Left hindlimb (tissue), 1 donor: Measurements from ENCODE around the gene CDHR1.

Experiments used
- DNase-seq: peaks from one replicate; pipeline ENCODE4 v3.0.0-alpha.2; 2018

Gene CDHR1

GRCh38 chr10:84235096-84235495 lies 40.8 kb downstream of the CDHR1 start:
- DNase-seq: no peak

GRCh38 chr10:84236807-84237198 lies 42.5 kb downstream of the CDHR1 start:
- DNase-seq: no peak

GRCh38 chr10:84237199-84238051 lies 43.1 kb downstream of the CDHR1 start:
- DNase-seq: no peak

DNA sequence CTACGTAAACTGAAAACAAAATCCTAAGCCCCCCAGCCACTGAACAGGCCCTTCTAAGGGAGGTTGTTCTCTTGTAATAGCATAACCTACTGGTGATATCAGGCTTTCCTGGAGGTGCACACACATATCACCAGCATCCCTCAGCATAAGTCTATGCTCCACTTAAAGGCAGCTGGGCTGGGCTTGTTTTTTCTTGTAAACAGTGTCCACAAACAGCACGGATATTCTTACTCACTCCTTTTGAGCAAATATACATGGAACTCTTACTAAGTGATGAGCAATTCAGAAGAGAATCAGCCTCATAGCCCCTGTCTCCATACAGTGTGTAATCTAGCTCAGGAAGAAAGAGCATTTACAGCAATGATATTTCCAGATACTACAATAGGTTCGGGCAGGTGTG lies 44.6 kb downstream of the CDHR1 start:
- DNase-seq: no peak

DNA sequence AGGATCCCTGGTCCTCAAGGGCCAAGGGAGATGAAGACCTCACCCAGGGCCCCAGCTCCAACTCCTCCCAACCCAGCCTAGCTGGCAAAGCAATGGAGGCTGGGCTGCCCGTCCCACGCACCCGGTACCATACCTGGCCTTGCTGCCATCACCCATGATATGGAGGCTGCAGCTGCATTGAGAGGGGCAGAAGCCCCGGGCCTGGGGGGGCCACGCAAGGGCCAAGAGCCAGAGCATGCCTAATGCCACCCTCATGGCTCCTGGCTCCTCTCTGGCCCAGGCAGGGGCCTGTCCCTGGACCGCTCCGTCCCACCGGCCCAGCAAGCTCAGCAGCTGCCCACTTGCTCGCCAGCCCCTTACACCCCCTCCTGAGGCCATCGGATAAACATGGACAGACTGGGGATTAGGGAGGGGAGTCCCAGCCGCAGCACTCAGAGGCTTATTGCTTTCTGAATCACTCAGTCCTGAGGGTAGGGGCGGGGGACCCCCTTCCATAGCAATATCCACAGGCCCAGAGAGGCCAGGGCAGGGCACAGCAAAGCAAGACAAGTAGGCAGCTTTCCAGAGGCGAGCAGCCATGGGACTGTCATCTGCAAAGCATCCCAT lies 47.0 kb downstream of the CDHR1 start, which contains the start of gene LRIT1:
LRIT1 (minus strand) TSS at position 362 of the 606 bp plus-strand sequence; CDS start at position 255, 107 bp downstream.
- DNase-seq: no peak

GRCh38 chr10:84243759-84244158 lies 49.4 kb downstream of the CDHR1 start:
- DNase-seq: no peak

DNA sequence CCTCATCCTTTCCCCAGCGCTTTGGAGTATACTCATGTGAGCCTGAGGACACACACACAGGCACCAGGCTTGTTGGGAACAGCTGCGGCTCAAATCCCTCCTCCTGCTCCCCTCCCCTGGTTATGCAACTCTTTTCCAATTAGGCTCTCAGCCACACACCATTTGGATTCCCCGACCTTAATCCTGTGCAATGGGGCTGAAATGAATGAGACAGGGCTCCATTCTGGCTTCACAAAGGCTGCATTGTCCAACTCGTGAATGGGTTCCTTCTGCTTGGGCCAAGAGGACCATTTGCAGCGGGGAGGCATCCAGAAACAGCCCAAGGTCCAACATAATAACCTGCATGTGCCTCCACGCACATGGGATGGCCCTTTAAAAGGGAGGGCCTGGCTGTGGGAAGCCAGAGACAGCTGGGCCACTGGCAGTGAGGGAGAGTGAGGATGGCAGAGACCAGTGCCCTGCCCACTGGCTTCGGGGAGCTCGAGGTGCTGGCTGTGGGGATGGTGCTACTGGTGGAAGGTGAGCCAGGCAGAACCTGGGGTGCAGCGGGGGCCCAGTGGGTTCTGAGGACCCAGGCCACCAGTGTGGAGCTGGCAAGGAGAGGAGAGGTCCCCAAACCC lies 50.4 kb downstream of the CDHR1 start, which contains the start of gene RGR:
RGR (plus strand) TSS at position 403 of the 620 bp plus-strand sequence; CDS start at position 441, 38 bp downstream.
- peak; percentile 73 for DNase-seq

DNA sequence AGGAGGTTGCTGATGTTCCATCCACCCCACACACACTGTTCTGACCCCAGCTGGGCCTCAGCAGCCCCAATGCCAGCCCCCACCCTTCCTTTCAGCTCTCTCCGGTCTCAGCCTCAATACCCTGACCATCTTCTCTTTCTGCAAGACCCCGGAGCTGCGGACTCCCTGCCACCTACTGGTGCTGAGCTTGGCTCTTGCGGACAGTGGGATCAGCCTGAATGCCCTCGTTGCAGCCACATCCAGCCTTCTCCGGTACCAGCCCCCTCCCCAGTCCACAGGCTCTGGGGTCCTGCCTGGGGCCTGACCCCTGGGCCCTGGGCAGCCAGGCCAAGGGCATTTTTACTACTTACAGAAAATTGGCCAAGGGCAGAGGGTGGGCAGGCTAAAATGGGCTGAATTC lies 53.2 kb downstream of the CDHR1 start:
- no peak for DNase-seq

GRCh38 chr10:84248794-84249193 lies 54.5 kb downstream of the CDHR1 start:
- no peak for DNase-seq

DNA sequence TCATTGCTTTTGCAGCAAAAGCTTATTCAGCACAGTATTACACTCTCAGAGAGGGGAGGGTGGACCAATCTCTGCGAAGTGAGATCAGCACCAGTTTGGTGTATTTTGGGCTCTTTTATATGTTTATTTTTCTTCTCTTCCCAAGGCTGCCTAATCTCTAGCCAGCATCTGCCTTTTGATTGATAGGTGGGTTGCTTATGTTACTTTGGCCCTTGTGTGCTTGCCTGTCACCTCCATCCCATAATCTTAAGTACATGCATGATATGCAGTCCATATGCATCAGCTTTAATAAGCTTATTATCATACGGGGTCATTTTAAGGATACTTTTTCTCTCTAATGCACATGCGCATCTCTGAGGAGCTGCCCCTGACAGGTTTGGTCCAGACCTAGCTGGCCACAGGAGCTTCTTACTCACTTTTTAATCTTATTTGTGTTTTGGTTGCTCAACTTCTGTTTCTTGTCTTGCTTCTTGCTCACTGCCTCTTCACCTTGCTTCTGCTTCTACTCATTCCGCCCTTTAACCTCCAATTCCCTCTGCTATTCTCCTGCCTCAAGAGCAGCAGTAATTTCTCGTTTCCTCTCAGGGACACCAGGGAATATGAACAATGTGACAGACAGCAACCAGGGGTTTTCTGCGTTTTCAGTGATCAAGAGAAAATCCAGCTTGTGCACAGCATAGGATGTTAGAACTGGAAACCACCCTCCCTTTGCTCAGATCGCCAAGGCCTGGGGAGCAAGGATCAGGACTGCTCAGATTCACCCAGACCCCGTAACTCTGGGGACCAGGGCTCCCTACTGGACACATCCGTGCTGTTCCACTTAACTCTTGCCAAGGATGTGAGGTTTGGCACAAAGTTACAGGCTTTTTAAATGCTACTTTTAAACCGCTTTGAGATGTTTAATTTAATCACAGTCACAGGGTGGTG lies 60.5 kb downstream of the CDHR1 start:
- DNase-seq: no peak

- DNase-seq: peak; percentile 50
Observed at GRCh38 chr10:84256510-84257342, 62.4 kb downstream of the CDHR1 start.

DNA sequence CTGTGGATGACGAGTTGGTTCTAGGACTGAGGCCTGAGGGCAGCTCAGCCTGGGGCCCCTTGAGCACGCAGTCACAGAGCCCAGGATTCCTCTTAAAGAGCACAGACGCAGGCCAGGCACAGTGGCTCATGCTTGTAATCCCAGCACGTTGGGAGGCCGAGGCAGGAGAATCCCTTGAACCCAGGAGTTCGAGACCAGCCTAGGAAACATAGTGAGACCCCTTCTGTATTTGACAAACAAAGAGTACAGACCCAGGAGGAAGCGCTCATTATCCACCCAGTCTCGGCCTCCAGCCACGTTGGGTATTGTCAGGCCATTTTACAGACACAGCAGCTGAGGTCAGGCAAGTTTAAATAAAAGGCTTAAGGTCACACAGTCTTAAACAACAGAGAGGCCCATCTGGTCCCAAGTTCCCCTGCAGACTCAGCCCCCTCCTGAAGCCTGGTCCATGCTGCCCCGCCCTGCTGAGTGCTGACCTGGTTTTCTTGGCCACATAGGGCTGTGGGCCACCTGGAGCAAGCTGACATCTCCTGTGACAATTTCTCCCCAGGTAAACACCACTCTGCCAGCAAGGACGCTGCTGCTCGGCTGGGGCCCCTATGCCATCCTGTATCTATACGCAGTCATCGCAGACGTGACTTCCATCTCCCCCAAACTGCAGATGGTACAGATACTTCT lies 63.1 kb downstream of the CDHR1 start:
- no peak for DNase-seq

GRCh38 chr10:84258034-84258695 lies 63.8 kb downstream of the CDHR1 start:
- no peak for DNase-seq

DNA sequence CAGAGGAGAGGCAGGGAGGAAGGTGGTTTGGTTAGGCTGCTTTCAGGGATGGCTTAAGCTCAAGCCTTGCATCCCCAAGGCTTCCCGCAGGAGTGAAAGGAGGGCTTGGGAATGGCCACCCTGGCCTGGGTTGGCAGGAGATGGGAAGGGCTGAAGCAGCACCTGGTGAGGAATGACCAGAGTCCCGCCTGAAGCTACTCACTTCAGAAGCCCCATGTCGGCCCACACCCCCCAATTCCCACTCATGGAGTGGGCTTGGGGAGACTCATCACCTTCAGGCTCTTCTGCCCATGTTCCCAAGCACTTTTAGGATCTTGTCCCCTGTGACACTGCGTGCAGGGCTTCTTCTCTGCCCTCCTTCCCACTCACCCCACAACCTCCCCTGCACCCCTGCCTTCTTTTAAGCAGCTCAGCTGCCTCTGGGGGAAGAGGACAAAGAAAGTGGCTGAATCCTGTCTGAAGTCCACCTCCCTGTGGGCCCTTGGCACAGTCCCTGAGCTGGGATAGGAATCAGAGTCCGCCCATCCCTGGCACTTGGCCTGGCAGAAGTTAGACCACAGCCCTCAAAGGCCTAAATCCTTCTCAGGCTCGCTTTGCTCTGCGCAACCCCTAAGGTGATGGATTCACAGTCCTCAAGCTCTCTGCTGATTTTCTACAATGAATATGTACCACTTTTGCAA lies 67.0 kb downstream of the CDHR1 start:
- no peak for DNase-seq

DNA sequence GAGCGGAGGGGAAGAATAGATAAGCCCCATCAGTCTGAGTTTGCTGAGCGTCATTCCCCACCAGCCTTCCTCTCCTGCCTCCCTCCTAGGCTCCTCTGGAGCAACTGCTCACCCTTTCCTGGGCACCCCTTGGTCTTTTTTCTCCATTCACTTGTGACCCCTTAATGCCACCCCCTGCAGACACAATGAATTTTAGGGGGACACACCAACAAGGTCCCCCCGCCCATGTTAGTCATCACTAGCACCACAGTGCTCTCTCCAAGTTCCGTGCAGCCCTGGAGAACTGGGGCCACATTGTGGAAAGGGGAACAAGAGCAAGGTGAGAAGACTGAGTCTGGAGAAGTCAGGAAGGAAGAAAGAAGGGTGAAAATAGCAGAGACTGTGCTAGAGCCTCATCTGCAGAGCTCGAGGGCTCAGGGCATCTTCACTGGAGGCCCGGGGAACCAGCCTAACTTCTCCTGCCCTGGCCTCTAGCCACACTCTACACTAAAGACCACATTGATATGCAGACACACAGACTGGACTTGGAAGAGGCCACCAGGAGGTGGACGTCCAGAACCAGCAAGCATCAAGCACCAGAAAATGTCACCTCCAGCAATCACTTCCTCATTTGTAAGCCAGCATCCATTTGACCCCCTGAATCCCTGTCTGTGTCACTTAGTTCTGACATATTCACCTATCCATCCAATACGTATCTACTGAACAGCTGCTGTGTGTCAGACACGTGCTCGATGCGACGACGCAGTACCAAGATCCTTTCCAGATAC lies 68.0 kb downstream of the CDHR1 start:
- DNase-seq: no peak

DNA sequence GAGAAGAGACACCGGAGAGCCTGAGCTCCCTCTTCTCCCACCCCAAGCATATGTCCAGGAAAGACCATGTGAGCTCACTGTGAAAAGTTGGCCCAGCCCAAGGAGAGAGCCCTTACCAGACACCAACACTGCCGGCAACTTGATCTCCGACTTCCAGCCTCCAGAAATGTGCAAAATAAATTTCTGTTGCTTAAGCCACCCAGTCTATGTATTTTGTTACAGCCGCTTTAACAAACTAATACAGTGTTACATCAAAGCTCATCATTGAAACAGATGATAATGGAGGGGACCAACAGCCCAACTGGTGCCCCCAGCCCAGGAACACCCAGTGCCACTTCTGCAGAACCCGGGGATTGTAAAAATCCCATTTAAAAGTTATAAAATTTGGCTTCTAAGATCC lies 69.4 kb downstream of the CDHR1 start:
- DNase-seq: no peak

GRCh38 chr10:84264611-84265141 lies 70.3 kb downstream of the CDHR1 start:
- DNase-seq: peak; percentile 71

- DNase-seq: peak; percentile 57
Observed at GRCh38 chr10:84265418-84265817, 71.1 kb downstream of the CDHR1 start.
